GM23248 (cell line): ENCODE results near the gene LRP3.

Experiments
- EZH2 ChIP-seq: fragments of 200-600 bp; sonication (generic); IDR thresholded peaks from 2 replicates; pipeline ENCODE4 v1.6.1; 2018; ENCODE audit warnings: antibody characterized with exemption, mild to moderate bottlenecking; ENCODE audit not compliant: insufficient read depth, poor library complexity, severe bottlenecking
- EZH2phosphoT487 ChIP-seq: fragments of 200-600 bp; sonication (generic); IDR thresholded peaks from 2 replicates; pipeline ENCODE4 v1.6.1; 2018; ENCODE audit warnings: antibody characterized with exemption, moderate library complexity, mild to moderate bottlenecking, low read depth; ENCODE audit not compliant: insufficient read depth

DNA sequence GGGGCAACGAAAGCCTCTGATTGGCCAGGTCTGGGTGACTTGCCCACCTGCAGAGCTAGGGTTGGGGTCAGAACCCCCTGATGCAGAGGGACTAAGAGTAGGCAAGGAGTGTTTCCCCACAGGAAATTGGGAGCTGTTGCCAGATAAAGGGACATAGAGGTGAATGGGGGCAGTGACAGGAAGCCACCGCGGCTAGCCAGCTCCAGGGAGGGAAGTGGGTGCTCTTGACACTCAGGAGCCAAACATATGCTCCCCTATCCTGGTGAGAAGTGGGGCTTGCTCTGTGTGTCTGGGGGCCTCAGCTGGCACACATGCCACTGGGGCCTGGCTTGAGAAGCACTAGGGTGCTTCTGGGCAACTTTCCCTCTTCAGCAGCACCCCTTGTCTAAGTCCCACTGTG is 36.2 kb upstream of the LRP3 start:
- TF ChIP-seq EZH2 (no peak), EZH2phosphoT487 (no peak)
